ENCODE data around the gene MAD2L1BP. TPM values are rescaled to one million over a fixed set of nuclear protein-coding genes. Genes with fewer than 3 reads are reported as not detected.

MAD2L1BP gene
- total and polyA plus RNA-seq, 2 of the 13 experiments (the other 11 are each of a cell fraction or from before 2014, with no cell fraction given) = 54.2 to 55.5 TPM

DNA sequence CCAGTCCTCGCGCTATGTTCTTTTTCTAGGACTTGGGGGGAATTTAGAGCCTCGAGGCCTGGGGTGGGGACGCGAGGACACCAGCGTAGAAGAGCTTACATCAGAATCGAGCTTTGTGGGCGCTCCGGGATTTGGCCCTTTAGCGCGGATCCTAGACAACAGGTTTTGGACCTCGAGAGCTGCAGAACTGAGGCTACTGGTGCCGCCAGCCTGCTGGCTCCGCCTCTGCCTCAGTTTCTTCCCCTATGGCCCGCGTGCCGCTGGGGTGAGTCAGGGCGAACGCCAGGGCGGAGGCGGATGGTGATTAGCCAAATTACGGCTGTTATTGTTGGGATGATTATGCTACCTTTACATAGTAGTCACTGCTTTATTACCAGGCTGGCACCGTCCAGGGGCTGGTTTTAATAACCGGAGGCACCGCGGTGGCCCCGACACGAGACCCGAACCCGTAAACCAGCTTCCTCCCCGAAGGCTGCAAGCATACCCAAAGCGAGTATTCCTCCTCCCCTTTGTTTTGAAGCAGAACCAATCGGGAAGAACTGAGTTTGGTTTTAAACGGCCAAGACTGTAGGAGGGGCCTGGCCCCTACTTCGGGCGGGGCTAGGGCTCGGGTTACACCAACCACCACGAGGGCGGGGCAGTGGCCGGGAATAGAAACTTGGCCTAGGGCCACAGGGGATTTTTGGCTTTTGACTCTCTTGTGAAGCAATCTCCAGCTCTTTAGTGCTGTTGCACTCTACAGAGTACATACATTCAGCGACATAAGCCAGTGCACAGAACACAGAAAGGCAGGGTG lies 5.9 kb upstream of the MAD2L1BP start (continued):
- TF ChIP-seq, protein P1, sequence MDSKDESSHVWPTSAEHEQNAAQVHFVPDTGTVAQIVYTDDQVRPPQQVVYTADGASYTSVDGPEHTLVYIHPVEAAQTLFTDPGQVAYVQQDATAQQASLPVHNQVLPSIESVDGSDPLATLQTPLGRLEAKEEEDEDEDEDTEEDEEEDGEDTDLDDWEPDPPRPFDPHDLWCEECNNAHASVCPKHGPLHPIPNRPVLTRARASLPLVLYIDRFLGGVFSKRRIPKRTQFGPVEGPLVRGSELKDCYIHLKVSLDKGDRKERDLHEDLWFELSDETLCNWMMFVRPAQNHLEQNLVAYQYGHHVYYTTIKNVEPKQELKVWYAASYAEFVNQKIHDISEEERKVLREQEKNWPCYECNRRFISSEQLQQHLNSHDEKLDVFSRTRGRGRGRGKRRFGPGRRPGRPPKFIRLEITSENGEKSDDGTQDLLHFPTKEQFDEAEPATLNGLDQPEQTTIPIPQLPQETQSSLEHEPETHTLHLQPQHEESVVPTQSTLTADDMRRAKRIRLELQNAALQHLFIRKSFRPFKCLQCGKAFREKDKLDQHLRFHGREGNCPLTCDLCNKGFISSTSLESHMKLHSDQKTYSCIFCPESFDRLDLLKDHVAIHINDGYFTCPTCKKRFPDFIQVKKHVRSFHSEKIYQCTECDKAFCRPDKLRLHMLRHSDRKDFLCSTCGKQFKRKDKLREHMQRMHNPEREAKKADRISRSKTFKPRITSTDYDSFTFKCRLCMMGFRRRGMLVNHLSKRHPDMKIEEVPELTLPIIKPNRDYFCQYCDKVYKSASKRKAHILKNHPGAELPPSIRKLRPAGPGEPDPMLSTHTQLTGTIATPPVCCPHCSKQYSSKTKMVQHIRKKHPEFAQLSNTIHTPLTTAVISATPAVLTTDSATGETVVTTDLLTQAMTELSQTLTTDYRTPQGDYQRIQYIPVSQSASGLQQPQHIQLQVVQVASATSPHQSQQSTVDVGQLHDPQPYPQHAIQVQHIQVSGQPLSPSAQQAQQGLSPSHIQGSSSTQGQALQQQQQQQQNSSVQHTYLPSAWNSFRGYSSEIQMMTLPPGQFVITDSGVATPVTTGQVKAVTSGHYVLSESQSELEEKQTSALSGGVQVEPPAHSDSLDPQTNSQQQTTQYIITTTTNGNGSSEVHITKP (CRISPR knock-in tag; IDR thresholded peaks at IDR 0.05; ENCODE audit: low read depth) = peak; percentile 85; the same call in 1 of the 2 replicates
- TF ChIP-seq EP300 (IDR thresholded peaks at IDR 0.05; ENCODE audit: low read depth in 2 of 2, low read length in 2 of 2) (0 out of 4 replicates have a peak, but pooled peaks of 1 of the 2 experiments have one; percentile 16), EP300 (CRISPR knock-in tag; IDR thresholded peaks at IDR 0.05; ENCODE audit: borderline replicate concordance) (peak; percentile 40), ZNF839 (CRISPR knock-in tag; IDR thresholded peaks at IDR 0.05; ENCODE audit: borderline replicate concordance) (no peak), MTF2 (CRISPR knock-in tag; IDR thresholded peaks at IDR 0.05; ENCODE audit: borderline replicate concordance) (no peak), PHF5A (CRISPR knock-in tag; IDR thresholded peaks at IDR 0.05; ENCODE audit: low read depth, unreplicated experiment) (peak; percentile 81), MIXL1 (CRISPR knock-in tag; IDR thresholded peaks at IDR 0.05) (peak; percentile 13; the same call in 1 of the 2 replicates), SCMH1 (CRISPR knock-in tag; IDR thresholded peaks at IDR 0.05; ENCODE audit: borderline replicate concordance) (no peak), MAFG (CRISPR knock-in tag; IDR thresholded peaks at IDR 0.05) (no peak), ZNF737 (CRISPR knock-in tag; IDR thresholded peaks at IDR 0.05; ENCODE audit: borderline replicate concordance) (no peak), NRL (CRISPR knock-in tag; IDR thresholded peaks at IDR 0.05; ENCODE audit: borderline replicate concordance) (0 out of 2 replicates have a peak, but pooled peaks have one; percentile 64), PCBP2 (optimal IDR thresholded peaks at IDR 0.05; ENCODE audit: low read depth, low read length, poor library complexity, severe bottlenecking) (no peak), NFYB (CRISPR knock-in tag; IDR thresholded peaks at IDR 0.05) (peak; percentile 83), ZKSCAN1 (IDR thresholded peaks at IDR 0.05; ENCODE audit: low read length) (no peak), ZNF720 (CRISPR knock-in tag; IDR thresholded peaks at IDR 0.05) (no peak), SMYD3 (CRISPR knock-in tag; IDR thresholded peaks at IDR 0.05) (peak; percentile 24; the same call in 1 of the 2 replicates)
- TF ChIP-seq, protein P2, sequence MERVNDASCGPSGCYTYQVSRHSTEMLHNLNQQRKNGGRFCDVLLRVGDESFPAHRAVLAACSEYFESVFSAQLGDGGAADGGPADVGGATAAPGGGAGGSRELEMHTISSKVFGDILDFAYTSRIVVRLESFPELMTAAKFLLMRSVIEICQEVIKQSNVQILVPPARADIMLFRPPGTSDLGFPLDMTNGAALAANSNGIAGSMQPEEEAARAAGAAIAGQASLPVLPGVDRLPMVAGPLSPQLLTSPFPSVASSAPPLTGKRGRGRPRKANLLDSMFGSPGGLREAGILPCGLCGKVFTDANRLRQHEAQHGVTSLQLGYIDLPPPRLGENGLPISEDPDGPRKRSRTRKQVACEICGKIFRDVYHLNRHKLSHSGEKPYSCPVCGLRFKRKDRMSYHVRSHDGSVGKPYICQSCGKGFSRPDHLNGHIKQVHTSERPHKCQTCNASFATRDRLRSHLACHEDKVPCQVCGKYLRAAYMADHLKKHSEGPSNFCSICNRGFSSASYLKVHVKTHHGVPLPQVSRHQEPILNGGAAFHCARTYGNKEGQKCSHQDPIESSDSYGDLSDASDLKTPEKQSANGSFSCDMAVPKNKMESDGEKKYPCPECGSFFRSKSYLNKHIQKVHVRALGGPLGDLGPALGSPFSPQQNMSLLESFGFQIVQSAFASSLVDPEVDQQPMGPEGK (CRISPR knock-in tag; IDR thresholded peaks at IDR 0.05) = peak; percentile 92
- TF ChIP-seq, protein P3, sequence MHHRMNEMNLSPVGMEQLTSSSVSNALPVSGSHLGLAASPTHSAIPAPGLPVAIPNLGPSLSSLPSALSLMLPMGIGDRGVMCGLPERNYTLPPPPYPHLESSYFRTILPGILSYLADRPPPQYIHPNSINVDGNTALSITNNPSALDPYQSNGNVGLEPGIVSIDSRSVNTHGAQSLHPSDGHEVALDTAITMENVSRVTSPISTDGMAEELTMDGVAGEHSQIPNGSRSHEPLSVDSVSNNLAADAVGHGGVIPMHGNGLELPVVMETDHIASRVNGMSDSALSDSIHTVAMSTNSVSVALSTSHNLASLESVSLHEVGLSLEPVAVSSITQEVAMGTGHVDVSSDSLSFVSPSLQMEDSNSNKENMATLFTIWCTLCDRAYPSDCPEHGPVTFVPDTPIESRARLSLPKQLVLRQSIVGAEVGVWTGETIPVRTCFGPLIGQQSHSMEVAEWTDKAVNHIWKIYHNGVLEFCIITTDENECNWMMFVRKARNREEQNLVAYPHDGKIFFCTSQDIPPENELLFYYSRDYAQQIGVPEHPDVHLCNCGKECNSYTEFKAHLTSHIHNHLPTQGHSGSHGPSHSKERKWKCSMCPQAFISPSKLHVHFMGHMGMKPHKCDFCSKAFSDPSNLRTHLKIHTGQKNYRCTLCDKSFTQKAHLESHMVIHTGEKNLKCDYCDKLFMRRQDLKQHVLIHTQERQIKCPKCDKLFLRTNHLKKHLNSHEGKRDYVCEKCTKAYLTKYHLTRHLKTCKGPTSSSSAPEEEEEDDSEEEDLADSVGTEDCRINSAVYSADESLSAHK (CRISPR knock-in tag; IDR thresholded peaks at IDR 0.05; ENCODE audit: borderline replicate concordance) = 0 out of 2 replicates have a peak, but pooled peaks have one; percentile 17
- TF ChIP-seq, protein P4, sequence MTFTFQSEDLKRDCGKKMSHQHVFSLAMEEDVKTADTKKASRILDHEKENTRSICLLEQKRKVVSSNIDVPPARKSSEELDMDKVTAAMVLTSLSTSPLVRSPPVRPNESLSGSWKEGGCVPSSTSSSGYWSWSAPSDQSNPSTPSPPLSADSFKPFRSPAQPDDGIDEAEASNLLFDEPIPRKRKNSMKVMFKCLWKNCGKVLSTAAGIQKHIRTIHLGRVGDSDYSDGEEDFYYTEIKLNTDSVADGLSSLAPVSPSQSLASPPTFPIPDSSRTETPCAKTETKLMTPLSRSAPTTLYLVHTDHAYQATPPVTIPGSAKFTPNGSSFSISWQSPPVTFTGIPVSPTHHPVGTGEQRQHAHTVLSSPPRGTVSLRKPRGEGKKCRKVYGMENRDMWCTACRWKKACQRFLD (CRISPR knock-in tag; IDR thresholded peaks at IDR 0.05; ENCODE audit: borderline replicate concordance) = no peak
